GM13976 (cell line): ENCODE data around the gene STRA6.

Experiments
- DNase-seq: peaks from one replicate; pipeline ENCODE4 v3.0.0; 2012; ENCODE audit warnings: low spot score
- CTCF ChIP-seq: IDR thresholded peaks from 2 replicates; pipeline ENCODE4 v1.5.1; 2012; ENCODE audit warnings: borderline replicate concordance, mild to moderate bottlenecking; ENCODE audit not compliant: insufficient read depth; ENCODE audit errors: extremely low read depth, missing control alignments, control extremely low read depth
- in situ Hi-C: fragments of 300-500 bp; cut with MboI; formaldehyde crosslinking; loops from one replicate; pipeline ENCODE4 v1.12.0; 2022; ENCODE audit warnings: low sequenced_read_pairs, mixed read lengths, inconsistent platforms; ENCODE audit not compliant: unreplicated experiment

The STRA6 gene

DNA sequence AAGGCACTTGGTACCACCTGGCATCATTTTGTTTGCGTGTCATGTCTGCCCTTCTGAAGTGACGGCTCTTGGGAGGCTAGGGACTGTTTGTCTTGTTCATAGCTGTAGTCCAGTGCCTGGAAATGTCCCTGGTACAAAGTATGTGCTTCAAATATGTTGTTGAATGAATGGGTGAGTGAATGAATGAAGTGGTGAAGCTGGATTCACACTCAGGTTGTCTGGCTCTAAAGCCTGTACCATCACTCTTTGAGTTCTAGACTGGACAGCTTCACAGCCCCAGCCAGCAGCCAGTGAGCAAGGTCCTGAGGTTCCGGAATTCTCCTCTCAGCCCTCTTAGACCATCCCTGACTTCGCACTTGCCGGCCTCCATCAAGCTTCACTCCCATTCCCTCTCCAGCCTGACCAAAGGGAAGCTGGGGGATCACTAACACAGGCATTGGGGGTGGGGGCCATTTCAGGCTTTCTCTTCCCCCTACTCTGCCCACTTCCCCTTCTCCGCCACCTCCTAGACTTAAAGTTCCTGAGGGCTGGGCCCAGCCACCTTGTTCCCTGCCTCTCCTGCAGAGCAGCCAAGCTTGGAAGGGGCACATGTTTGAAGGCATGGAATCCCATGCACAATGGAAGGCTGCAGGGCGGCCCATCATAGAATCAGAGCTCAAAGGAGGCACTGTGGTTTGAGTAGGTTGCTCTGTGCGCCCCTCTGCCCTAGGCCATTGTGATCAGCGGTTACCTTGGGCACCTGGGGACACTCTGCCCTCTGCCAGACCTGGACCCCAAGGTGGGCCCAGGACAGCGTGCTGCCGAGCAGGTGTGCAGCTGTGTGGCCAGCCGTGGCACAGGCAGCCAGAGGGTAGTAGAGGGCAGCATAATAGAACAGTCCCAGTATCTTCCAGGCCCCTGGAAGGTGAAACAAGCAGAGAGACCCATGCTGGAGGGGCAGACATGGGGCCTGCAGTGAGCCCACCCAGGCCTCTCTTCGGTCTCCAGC, 7.7 kb downstream of the STRA6 start:
- DNase-seq, result no peak
- in situ Hi-C loops, result no loop called here
- TF ChIP-seq CTCF, result no peak

- DNase-seq, result no peak
- in situ Hi-C loops, result no loop called here
These were observed 8.7 kb downstream of the STRA6 start for GRCh38 chr15:74193905-74194304.

GRCh38 chr15:74193299-74193718, 9.3 kb downstream of the STRA6 start:
- TF ChIP-seq CTCF, result no peak
- no peak for DNase-seq
- in situ Hi-C loops, result no loop called here

More at GRCh38 chr15:74193905-74194304, 8.7 kb downstream of the STRA6 start:
- TF ChIP-seq CTCF, result no peak

- no peak for DNase-seq
- TF ChIP-seq CTCF, result no peak
- in situ Hi-C loops, result no loop called here
These were observed 9.8 kb downstream of the STRA6 start for GRCh38 chr15:74192751-74193150.

GRCh38 chr15:74191798-74192197, 10.8 kb downstream of the STRA6 start:
- no peak for DNase-seq
- no peak for TF ChIP-seq CTCF
- in situ Hi-C loops, result no loop called here

DNA sequence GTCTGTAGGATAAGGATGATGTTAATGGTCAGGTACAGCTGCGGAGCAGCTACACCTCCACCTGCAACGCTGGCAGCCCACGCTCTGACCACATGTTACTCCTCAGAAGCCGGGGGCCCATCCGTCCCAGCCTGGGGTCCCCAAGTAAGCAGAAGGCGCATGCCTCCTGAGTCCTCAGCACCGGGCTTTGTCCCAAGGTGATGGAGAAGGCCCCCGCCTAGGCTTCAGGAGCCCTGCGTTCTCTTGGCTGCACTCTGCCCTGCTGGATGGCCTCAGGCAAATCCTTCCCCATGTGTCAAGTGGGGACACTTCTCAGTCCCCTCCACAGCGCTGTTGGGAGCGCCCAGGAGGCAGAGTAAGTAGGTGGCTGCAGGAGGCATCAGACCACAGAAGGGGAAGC, 14.4 kb downstream of the STRA6 start:
- no peak for DNase-seq
- in situ Hi-C loops, result no loop called here
- no peak for TF ChIP-seq CTCF
